SK-N-SH (cell line): Measurements from ENCODE around the gene OGG1. TPM values are rescaled to one million over a fixed set of nuclear protein-coding genes. Genes with fewer than 3 reads are reported as not detected.

ENCODE experiments used
- CTCF ChIA-PET: fragments of 300-600, 350-600 bp; formaldehyde crosslinking; extraction: SDS; loops from one replicate; lab custom pipeline; 2021; lab: Yijun Ruan, JAX
- POLR2A ChIA-PET: fragments of 350-600 bp; sonication (Branson Sonifier 250); formaldehyde crosslinking; extraction: SDS; loops from one replicate; lab custom pipeline; 2020; ENCODE audit warnings: antibody characterized with exemption, inconsistent platforms; lab: Yijun Ruan, JAX
- DNase-seq: peaks from one replicate; pipeline ENCODE4 v3.0.0; 2012
- H2AFZ ChIP-seq: fragments of 200-600 bp; sonication (generic); 2 replicates; pipeline ENCODE4 v1.8.1; 2016; ENCODE audit warnings: antibody characterized with exemption, mild to moderate bottlenecking, low read depth
- H3F3A ChIP-seq: fragments of 200-600 bp; sonication (generic); replicated peaks from 2 replicates; pipeline ENCODE3; 2016; ENCODE audit warnings: antibody characterized with exemption, mild to moderate bottlenecking; ENCODE audit not compliant: insufficient read depth
- H3K27ac ChIP-seq, 2 experiments: fragments of 200-500 bp in 1 of 2; fragments of 200-600 bp in 1 of 2; sonication (Bioruptor generic) in 1 of 2; sonication (generic), shearing (Covaris generic) in 1 of 2; 2 replicates each; pipeline versions ENCODE4 v1.5.1 to v1.6.1; 2014 to 2016; ENCODE audit warnings: low read depth in 2 of 2, inconsistent platforms in 1 of 2, low read length in 1 of 2, mild to moderate bottlenecking in 1 of 2, mixed read lengths in 1 of 2
- H3K27me3 ChIP-seq: fragments of 200-600 bp; sonication (generic), shearing (Covaris generic); 2 replicates; pipeline ENCODE4 v1.6.1; 2016; ENCODE audit warnings: mixed run types; ENCODE audit not compliant: insufficient read depth
- H3K36me3 ChIP-seq, 2 experiments: fragments of 200-500 bp in 1 of 2; fragments of 200-600 bp in 1 of 2; sonication (Bioruptor generic) in 1 of 2; sonication (generic) in 1 of 2; replicated peaks in 1 of 2; 2 replicates each; pipeline versions ENCODE3 to v1.5.1; 2014 to 2016; ENCODE audit warnings: low read length in 1 of 2, mild to moderate bottlenecking in 1 of 2; ENCODE audit not compliant: insufficient read depth in 2 of 2, control insufficient read depth in 1 of 2
- H3K4me1 ChIP-seq, 2 experiments: fragments of 200-500 bp in 1 of 2; fragments of 200-600 bp in 1 of 2; sonication (Bioruptor generic) in 1 of 2; sonication (generic), shearing (Covaris generic) in 1 of 2; 2 replicates each; pipeline versions ENCODE4 v1.5.1 to v1.6.1; 2014 to 2016; ENCODE audit warnings: low read depth in 1 of 2, low read length in 1 of 2, mixed run types in 1 of 2; ENCODE audit not compliant: insufficient read depth in 2 of 2, control insufficient read depth in 1 of 2
- H3K4me2 ChIP-seq: fragments of 200-600 bp; sonication (generic), shearing (Covaris generic); 2 replicates; pipeline ENCODE4 v1.6.1; 2017; ENCODE audit warnings: mixed run types
- H3K4me3 ChIP-seq, 2 experiments: fragments of 200-500 bp in 1 of 2; fragments of 200-600 bp in 1 of 2; sonication (Bioruptor generic) in 1 of 2; sonication (generic), shearing (Covaris generic) in 1 of 2; 2 replicates each; pipeline versions ENCODE4 v1.5.1 to v1.8.1; 2014 to 2016; ENCODE audit warnings: low read depth in 2 of 2, inconsistent platforms in 1 of 2, low read length in 1 of 2, mild to moderate bottlenecking in 1 of 2, mixed read lengths in 1 of 2, moderate library complexity in 1 of 2
- H3K79me2 ChIP-seq: fragments of 200-600 bp; sonication (generic); 2 replicates; pipeline ENCODE4 v1.8.1; 2017; ENCODE audit warnings: mild to moderate bottlenecking; ENCODE audit not compliant: insufficient read depth
- H3K9ac ChIP-seq: fragments of 200-600 bp; sonication (generic); 2 replicates; pipeline ENCODE4 v1.6.1; 2017; ENCODE audit warnings: mixed run types
- H3K9me2 ChIP-seq: fragments of 200-600 bp; sonication (generic); 2 replicates; pipeline ENCODE4 v1.6.1; 2017; ENCODE audit warnings: mixed run types
- H3K9me3 ChIP-seq: fragments of 200-600 bp; sonication (generic); 2 replicates; pipeline ENCODE4 v1.6.1; 2017; ENCODE audit warnings: mixed run types, mild to moderate bottlenecking, moderate library complexity
- H4K20me1 ChIP-seq: fragments of 200-600 bp; sonication (generic); 2 replicates; pipeline ENCODE4 v1.6.1; 2017; ENCODE audit warnings: mild to moderate bottlenecking, mixed run types; ENCODE audit not compliant: insufficient read depth
- CHD2 ChIP-seq: fragments of 150-350 bp; IDR thresholded peaks from 2 replicates; pipeline ENCODE4 v1.6.1; 2018; ENCODE audit warnings: low read length; ENCODE audit not compliant: partially characterized antibody
- ELF1 ChIP-seq: IDR thresholded peaks from 2 replicates; pipeline ENCODE4 v1.4.0; 2012
- EP300 ChIP-seq, 2 experiments: IDR thresholded peaks; 2 replicates each; pipeline versions ENCODE4 v1.4.0 to v1.6.1; 2012; ENCODE audit warnings: borderline replicate concordance in 1 of 2, low read depth in 1 of 2, low read length in 1 of 2
- EZH2phosphoT487 ChIP-seq: fragments of 200-600 bp; sonication (generic); IDR thresholded peaks from 2 replicates; pipeline ENCODE4 v1.6.1; 2017; ENCODE audit warnings: low read depth, mixed run types, mild to moderate bottlenecking, antibody characterized with exemption, moderate library complexity, borderline replicate concordance
- GABPA ChIP-seq: IDR thresholded peaks from 2 replicates; pipeline ENCODE4 v1.4.0; 2012; ENCODE audit warnings: low read depth, mild to moderate bottlenecking
- MXI1 ChIP-seq: IDR thresholded peaks from 2 replicates; pipeline ENCODE4 v1.6.1; 2012; ENCODE audit warnings: mild to moderate bottlenecking, low read depth, low read length, improper control_type of control experiment
- NFIC ChIP-seq: IDR thresholded peaks from 2 replicates; pipeline ENCODE4 v1.4.0; 2012; ENCODE audit warnings: borderline replicate concordance
- NRF1 ChIP-seq: IDR thresholded peaks from 2 replicates; pipeline ENCODE4 v1.6.1; 2012; ENCODE audit warnings: low read depth, mild to moderate bottlenecking, low read length
- POLR2AphosphoS5 ChIP-seq: IDR thresholded peaks from 2 replicates; pipeline ENCODE4 v1.6.1; 2012; ENCODE audit warnings: low read depth, low read length
- RAD21 ChIP-seq: IDR thresholded peaks from 2 replicates; pipeline ENCODE4 v1.6.1; 2012; ENCODE audit warnings: mild to moderate bottlenecking, low read length
- RFX5 ChIP-seq: IDR thresholded peaks from 2 replicates; pipeline ENCODE4 v1.6.1; 2012; ENCODE audit warnings: mild to moderate bottlenecking, improper control_type of control experiment, low read length
- RXRA ChIP-seq: IDR thresholded peaks from 2 replicates; pipeline ENCODE4 v1.4.0; 2012; ENCODE audit warnings: low read depth, mild to moderate bottlenecking, borderline replicate concordance
- SIN3A ChIP-seq: IDR thresholded peaks from 2 replicates; pipeline ENCODE4 v1.6.1; 2012; ENCODE audit warnings: low read depth, mild to moderate bottlenecking, low read length, moderate library complexity, borderline replicate concordance
- SMC3 ChIP-seq: IDR thresholded peaks from 2 replicates; pipeline ENCODE4 v1.6.1; 2012; ENCODE audit warnings: low read depth, low read length, improper control_type of control experiment
- TEAD4 ChIP-seq: IDR thresholded peaks from 2 replicates; pipeline ENCODE4 v1.4.0; 2012; ENCODE audit warnings: mild to moderate bottlenecking, borderline replicate concordance; ENCODE audit not compliant: insufficient read depth
- YY1 ChIP-seq: IDR thresholded peaks from 2 replicates; pipeline ENCODE4 v1.4.0; 2012; ENCODE audit warnings: low read depth, mild to moderate bottlenecking
- WGBS: methylation state at CpG from one replicate; pipeline ENCODE4 v1.1.6; 2017; ENCODE audit warnings: low lambda C conversion rate; 5-methylcytosine and 5-hydroxymethylcytosine counted together
- polyA plus RNA-seq, 3 experiments: library from polyadenylated mRNA; depleted of rRNA; stranded (reverse); fragments of >200 nt; gene quantifications; 2 replicates each; pipeline ENCODE4 v1.2.3, GENCODE V29; 2012
- TF ChIP-seq, protein P1 (sequence below): IDR thresholded peaks from 2 replicates; pipeline ENCODE4 v1.4.0; 2012; ENCODE audit warnings: low read depth, borderline replicate concordance
- TF ChIP-seq, protein P2 (sequence below): IDR thresholded peaks from 2 replicates; pipeline ENCODE4 v1.6.1; 2012; ENCODE audit warnings: mild to moderate bottlenecking, low read depth, low read length, moderate library complexity
- TF ChIP-seq, protein P3 (sequence below): IDR thresholded peaks from 2 replicates; pipeline ENCODE4; 2012
- TF ChIP-seq, protein P4 (sequence below): fragments of 150-350 bp; IDR thresholded peaks from 2 replicates; pipeline ENCODE4 v1.6.1; 2017; ENCODE audit warnings: antibody characterized with exemption, low read length, low read depth, borderline replicate concordance

The OGG1 gene
- polyA plus RNA-seq, 1 of the 3 experiments (the other 2 are of a cell fraction) = 26.8 TPM

DNA sequence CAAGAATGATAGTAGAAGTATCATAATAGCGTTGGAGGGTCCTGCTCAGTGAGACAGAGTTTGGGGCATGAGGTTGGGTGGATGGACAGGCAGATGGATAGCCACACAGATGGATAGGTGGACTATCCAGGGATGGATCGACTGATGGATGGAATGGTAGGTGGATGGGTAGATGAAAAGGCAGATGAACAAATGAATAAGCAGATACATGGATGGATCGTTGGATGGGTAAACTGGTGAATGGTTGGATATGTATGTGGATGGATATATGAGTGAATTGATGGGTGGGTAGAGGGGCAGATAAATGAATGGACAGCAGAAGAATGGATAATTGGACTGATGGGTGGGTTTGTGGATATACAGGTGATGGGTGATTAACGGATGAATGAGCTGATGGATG is 36.6 kb upstream of the OGG1 start:
- POLR2A ChIA-PET = no interaction called here
- CTCF ChIA-PET = no interaction called here

DNA sequence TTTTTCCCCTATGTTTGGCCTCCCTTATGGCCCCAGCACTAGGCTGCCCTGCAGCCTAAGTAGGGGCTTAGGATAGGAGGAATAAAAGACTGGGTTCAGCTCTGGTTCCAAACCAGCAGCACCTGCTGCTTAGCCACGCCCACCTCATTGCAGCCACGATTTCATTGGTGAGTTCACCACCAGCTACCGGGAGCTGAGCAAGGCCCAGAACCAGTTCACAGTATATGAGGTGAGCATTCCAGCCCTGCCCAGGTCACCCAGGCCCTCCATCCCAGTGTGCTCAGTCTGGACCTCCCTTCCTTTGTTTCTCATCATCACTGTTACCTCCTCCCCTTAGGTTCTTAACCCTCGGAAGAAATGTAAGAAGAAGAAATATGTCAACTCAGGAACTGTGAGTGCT is 34.6 kb upstream of the OGG1 start:
- H4K20me1 ChIP-seq = no peaks in the 10 kb centered on the region
- H3K27ac ChIP-seq = peak overlapping the region in 1 of 2 experiments; percentile 31; a peak in 1 of 4 replicates
- H3K4me3 ChIP-seq = no peak overlapping the region
- H3K4me1 ChIP-seq = peaks cover 0 to 2% of the 10 kb centered on the region in 2 experiments; a peak in 1 of 4 replicates
- no peak overlapping the region for H3K9ac ChIP-seq
- TF ChIP-seq, protein P1, sequence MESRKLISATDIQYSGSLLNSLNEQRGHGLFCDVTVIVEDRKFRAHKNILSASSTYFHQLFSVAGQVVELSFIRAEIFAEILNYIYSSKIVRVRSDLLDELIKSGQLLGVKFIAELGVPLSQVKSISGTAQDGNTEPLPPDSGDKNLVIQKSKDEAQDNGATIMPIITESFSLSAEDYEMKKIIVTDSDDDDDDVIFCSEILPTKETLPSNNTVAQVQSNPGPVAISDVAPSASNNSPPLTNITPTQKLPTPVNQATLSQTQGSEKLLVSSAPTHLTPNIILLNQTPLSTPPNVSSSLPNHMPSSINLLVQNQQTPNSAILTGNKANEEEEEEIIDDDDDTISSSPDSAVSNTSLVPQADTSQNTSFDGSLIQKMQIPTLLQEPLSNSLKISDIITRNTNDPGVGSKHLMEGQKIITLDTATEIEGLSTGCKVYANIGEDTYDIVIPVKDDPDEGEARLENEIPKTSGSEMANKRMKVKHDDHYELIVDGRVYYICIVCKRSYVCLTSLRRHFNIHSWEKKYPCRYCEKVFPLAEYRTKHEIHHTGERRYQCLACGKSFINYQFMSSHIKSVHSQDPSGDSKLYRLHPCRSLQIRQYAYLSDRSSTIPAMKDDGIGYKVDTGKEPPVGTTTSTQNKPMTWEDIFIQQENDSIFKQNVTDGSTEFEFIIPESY = no peak
- TF ChIP-seq SMC3 (no peak), GABPA (no peak), EP300 (IDR thresholded peaks at IDR 0.05; ENCODE audit: borderline replicate concordance in 1 of 2, low read depth in 1 of 2, low read length in 1 of 2) (no peak), EZH2phosphoT487 (no peak), POLR2AphosphoS5 (no peak), SIN3A (no peak)
- TF ChIP-seq, protein P2, sequence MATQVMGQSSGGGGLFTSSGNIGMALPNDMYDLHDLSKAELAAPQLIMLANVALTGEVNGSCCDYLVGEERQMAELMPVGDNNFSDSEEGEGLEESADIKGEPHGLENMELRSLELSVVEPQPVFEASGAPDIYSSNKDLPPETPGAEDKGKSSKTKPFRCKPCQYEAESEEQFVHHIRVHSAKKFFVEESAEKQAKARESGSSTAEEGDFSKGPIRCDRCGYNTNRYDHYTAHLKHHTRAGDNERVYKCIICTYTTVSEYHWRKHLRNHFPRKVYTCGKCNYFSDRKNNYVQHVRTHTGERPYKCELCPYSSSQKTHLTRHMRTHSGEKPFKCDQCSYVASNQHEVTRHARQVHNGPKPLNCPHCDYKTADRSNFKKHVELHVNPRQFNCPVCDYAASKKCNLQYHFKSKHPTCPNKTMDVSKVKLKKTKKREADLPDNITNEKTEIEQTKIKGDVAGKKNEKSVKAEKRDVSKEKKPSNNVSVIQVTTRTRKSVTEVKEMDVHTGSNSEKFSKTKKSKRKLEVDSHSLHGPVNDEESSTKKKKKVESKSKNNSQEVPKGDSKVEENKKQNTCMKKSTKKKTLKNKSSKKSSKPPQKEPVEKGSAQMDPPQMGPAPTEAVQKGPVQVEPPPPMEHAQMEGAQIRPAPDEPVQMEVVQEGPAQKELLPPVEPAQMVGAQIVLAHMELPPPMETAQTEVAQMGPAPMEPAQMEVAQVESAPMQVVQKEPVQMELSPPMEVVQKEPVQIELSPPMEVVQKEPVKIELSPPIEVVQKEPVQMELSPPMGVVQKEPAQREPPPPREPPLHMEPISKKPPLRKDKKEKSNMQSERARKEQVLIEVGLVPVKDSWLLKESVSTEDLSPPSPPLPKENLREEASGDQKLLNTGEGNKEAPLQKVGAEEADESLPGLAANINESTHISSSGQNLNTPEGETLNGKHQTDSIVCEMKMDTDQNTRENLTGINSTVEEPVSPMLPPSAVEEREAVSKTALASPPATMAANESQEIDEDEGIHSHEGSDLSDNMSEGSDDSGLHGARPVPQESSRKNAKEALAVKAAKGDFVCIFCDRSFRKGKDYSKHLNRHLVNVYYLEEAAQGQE = no peak
- no peaks in the 10 kb centered on the region for H3K9me2 ChIP-seq
- WGBS = 24% methylated on average over 4 of the region's 4 CpGs
- no peaks in the 10 kb centered on the region for H3K9me3 ChIP-seq
- H3F3A ChIP-seq = peaks cover 8% of the 10 kb centered on the region
- 0 out of 2 replicates have a peak overlapping the region, but pooled peaks have one; percentile 19 for H2AFZ ChIP-seq
- DNase-seq = no peak
- no peaks in the 10 kb centered on the region for H3K79me2 ChIP-seq
- H3K4me2 ChIP-seq = no peak overlapping the region
- POLR2A ChIA-PET = no interaction called here
- peaks cover 17% of the 10 kb centered on the region; the same call in 1 of the 2 replicates for H3K27me3 ChIP-seq
- H3K36me3 ChIP-seq = no peaks in the 10 kb centered on the region
- CTCF ChIA-PET = interaction anchor here (1.8 kb wide), 1 partner anchor 13 kb away, joined by 5 read pairs; no protein-coding TSS in a partner anchor

More for the DNA sequence above, 36.6 kb upstream of the OGG1 start:
- DNase-seq = no peak
- H3K4me3 ChIP-seq = no peak overlapping the region
- no peak overlapping the region for H2AFZ ChIP-seq
- H3K79me2 ChIP-seq = no peaks in the 10 kb centered on the region
- H3K9ac ChIP-seq = no peak overlapping the region
- peaks cover 17% of the 10 kb centered on the region; the same call in 1 of the 2 replicates for H3K27me3 ChIP-seq
- H3K36me3 ChIP-seq = no peaks in the 10 kb centered on the region
- no peak overlapping the region for H3K27ac ChIP-seq
- peaks cover 0 to 2% of the 10 kb centered on the region in 2 experiments; a peak in 1 of 4 replicates for H3K4me1 ChIP-seq
- no peaks in the 10 kb centered on the region for H3K9me3 ChIP-seq
- no peak overlapping the region for H3K4me2 ChIP-seq
- TF ChIP-seq, protein P3, sequence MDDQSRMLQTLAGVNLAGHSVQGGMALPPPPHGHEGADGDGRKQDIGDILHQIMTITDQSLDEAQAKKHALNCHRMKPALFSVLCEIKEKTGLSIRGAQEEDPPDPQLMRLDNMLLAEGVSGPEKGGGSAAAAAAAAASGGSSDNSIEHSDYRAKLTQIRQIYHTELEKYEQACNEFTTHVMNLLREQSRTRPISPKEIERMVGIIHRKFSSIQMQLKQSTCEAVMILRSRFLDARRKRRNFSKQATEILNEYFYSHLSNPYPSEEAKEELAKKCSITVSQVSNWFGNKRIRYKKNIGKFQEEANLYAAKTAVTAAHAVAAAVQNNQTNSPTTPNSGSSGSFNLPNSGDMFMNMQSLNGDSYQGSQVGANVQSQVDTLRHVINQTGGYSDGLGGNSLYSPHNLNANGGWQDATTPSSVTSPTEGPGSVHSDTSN = no peak
- TF ChIP-seq MXI1 (no peak), NFIC (no peak), RXRA (no peak), ELF1 (no peak), RFX5 (no peak), CHD2 (no peak), TEAD4 (no peak), RAD21 (no peak), YY1 (no peak), NRF1 (no peak)
- TF ChIP-seq, protein P1 = no peak
- TF ChIP-seq, protein P4, sequence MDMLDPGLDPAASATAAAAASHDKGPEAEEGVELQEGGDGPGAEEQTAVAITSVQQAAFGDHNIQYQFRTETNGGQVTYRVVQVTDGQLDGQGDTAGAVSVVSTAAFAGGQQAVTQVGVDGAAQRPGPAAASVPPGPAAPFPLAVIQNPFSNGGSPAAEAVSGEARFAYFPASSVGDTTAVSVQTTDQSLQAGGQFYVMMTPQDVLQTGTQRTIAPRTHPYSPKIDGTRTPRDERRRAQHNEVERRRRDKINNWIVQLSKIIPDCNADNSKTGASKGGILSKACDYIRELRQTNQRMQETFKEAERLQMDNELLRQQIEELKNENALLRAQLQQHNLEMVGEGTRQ = no peak
- peaks cover 8% of the 10 kb centered on the region for H3F3A ChIP-seq
- 49% methylated on average over 4 of the region's 4 CpGs for WGBS
- no peaks in the 10 kb centered on the region for H4K20me1 ChIP-seq
- H3K9me2 ChIP-seq = no peaks in the 10 kb centered on the region
